GM18951 (cell line): ENCODE results near the gene SUGP1.

ENCODE experiments used
- POLR2A ChIP-seq: IDR thresholded peaks from 4 replicates; pipeline ENCODE4 v1.6.1; 2011; ENCODE audit warnings: mild to moderate bottlenecking; ENCODE audit not compliant: insufficient read length, insufficient read depth; ENCODE audit errors: extremely low read depth
- in situ Hi-C: fragments of 300-500 bp; cut with MboI; formaldehyde crosslinking; loops from one replicate; pipeline ENCODE4 v1.12.0; 2022; ENCODE audit warnings: low sequenced_read_pairs, mixed read lengths, inconsistent platforms; ENCODE audit not compliant: unreplicated experiment

The SUGP1 gene

GRCh38 chr19:19229701-19230100 lies 90.6 kb downstream of the SUGP1 start:
- in situ Hi-C loops: no loop called here
- no peak for TF ChIP-seq POLR2A

- no peak for TF ChIP-seq POLR2A
- in situ Hi-C loops: no loop called here
These were observed 93.1 kb downstream of the SUGP1 start for GRCh38 chr19:19227217-19227616.

GRCh38 chr19:19226663-19227062 lies 93.6 kb downstream of the SUGP1 start:
- no peak for TF ChIP-seq POLR2A
- in situ Hi-C loops: no loop called here

GRCh38 chr19:19226204-19226603 lies 94.1 kb downstream of the SUGP1 start:
- in situ Hi-C loops: no loop called here
- TF ChIP-seq POLR2A: no peak
